OCI-LY3 (cell line): ENCODE results near the gene RTN4RL2.

Source experiments
- H2AFZ ChIP-seq: fragments of 200-600, 300-600 bp; shearing (Covaris generic); 2 replicates; pipeline ENCODE4 v1.6.0; 2014; ENCODE audit warnings: antibody characterized with exemption, low read depth, low read length
- H3K27ac ChIP-seq: fragments of 200-600, 300-600 bp; sonication (generic); 2 replicates; pipeline ENCODE4 v1.5.1; 2014; ENCODE audit warnings: mild to moderate bottlenecking, low read length, moderate library complexity, mixed read lengths
- H3K27me3 ChIP-seq: fragments of 200-600, 300-600 bp; sonication (generic); 2 replicates; pipeline ENCODE4 v1.6.1; 2014; ENCODE audit warnings: low read depth, low read length, mixed read lengths
- H3K36me3 ChIP-seq: fragments of 200-600, 300-600 bp; sonication (generic); replicated peaks from 2 replicates; pipeline ENCODE3; 2014; ENCODE audit warnings: low read depth, low read length, mixed read lengths
- H3K4me1 ChIP-seq: fragments of 300-600, 200-600 bp; sonication (generic); 2 replicates; pipeline ENCODE4 v1.6.1; 2014; ENCODE audit warnings: low read length, mixed read lengths
- H3K4me2 ChIP-seq: fragments of 200-600, 300-600 bp; sonication (generic); 2 replicates; pipeline ENCODE4 v1.6.1; 2014; ENCODE audit warnings: low read length, mixed read lengths
- H3K4me3 ChIP-seq: fragments of 300-600, 200-600 bp; sonication (generic); 2 replicates; pipeline ENCODE4 v1.5.1; 2014; ENCODE audit warnings: antibody characterized with exemption, mild to moderate bottlenecking, low read length, moderate library complexity
- H3K79me2 ChIP-seq: fragments of 300-600, 200-600 bp; shearing (Covaris generic); 2 replicates; pipeline ENCODE4 v1.6.1; 2014; ENCODE audit warnings: mild to moderate bottlenecking, low read length, mixed read lengths
- H3K9ac ChIP-seq: fragments of 300-600, 200-600 bp; shearing (Covaris generic); 2 replicates; pipeline ENCODE4 v1.6.0; 2014; ENCODE audit warnings: mild to moderate bottlenecking, low read length, moderate library complexity
- H3K9me3 ChIP-seq: fragments of 200-600, 300-600 bp; shearing (Covaris generic); 2 replicates; pipeline ENCODE4 v1.6.1; 2014; ENCODE audit warnings: low read length, mixed read lengths; ENCODE audit not compliant: insufficient read depth
- H4K20me1 ChIP-seq: fragments of 200-600, 300-600 bp; sonication (generic); 2 replicates; pipeline ENCODE4 v1.6.1; 2016; ENCODE audit warnings: low read length, mixed read lengths; ENCODE audit not compliant: insufficient read depth
- EZH2phosphoT487 ChIP-seq: fragments of 200-600 bp; shearing (Covaris generic); IDR thresholded peaks from 2 replicates; pipeline ENCODE4 v1.6.1; 2018; ENCODE audit warnings: antibody characterized with exemption, mixed run types, low read depth
- TF ChIP-seq, protein P1 (sequence below): fragments of 200-600, 300-600 bp; sonication (generic); IDR thresholded peaks from 2 replicates; pipeline ENCODE4 v1.5.1; 2014; ENCODE audit warnings: antibody characterized with exemption, low read length, low read depth

The RTN4RL2 gene

DNA sequence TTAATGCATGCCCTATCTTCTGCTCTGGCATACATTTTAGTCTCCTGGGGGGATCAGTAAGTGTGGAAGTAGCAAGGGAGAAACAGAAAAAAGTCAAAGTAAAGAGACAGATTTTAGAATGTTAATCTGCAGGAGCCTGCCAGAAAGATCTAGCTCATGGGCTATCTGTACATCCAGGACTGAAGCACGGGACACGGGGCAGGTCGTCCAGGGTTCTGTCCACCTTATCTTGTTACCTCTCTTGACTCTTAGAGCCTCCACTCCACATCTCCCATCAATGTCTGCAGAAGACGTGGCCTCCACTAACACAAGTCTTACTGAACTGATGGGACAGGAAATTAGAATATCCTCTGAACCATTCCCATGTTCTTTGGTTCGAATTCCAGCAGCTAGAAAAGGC lies 31.7 kb upstream of the RTN4RL2 start:
- peaks cover 47% of the 10 kb centered on the region for H3K4me1 ChIP-seq
- H3K9me3 ChIP-seq: no peaks in the 10 kb centered on the region
- TF ChIP-seq, protein P1, sequence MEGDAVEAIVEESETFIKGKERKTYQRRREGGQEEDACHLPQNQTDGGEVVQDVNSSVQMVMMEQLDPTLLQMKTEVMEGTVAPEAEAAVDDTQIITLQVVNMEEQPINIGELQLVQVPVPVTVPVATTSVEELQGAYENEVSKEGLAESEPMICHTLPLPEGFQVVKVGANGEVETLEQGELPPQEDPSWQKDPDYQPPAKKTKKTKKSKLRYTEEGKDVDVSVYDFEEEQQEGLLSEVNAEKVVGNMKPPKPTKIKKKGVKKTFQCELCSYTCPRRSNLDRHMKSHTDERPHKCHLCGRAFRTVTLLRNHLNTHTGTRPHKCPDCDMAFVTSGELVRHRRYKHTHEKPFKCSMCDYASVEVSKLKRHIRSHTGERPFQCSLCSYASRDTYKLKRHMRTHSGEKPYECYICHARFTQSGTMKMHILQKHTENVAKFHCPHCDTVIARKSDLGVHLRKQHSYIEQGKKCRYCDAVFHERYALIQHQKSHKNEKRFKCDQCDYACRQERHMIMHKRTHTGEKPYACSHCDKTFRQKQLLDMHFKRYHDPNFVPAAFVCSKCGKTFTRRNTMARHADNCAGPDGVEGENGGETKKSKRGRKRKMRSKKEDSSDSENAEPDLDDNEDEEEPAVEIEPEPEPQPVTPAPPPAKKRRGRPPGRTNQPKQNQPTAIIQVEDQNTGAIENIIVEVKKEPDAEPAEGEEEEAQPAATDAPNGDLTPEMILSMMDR: no peak
- no peak for TF ChIP-seq EZH2phosphoT487
- H3K9ac ChIP-seq: no peak overlapping the region
- no peak overlapping the region for H3K4me2 ChIP-seq
- H3K27me3 ChIP-seq: no peaks in the 10 kb centered on the region
- H3K79me2 ChIP-seq: peaks cover 30% of the 10 kb centered on the region
- peaks cover 8% of the 10 kb centered on the region; the same call in 1 of the 2 replicates for H4K20me1 ChIP-seq
- H3K36me3 ChIP-seq: peaks cover 26% of the 10 kb centered on the region
- no peak overlapping the region for H3K27ac ChIP-seq
- H2AFZ ChIP-seq: no peak overlapping the region
- H3K4me3 ChIP-seq: no peak overlapping the region

DNA sequence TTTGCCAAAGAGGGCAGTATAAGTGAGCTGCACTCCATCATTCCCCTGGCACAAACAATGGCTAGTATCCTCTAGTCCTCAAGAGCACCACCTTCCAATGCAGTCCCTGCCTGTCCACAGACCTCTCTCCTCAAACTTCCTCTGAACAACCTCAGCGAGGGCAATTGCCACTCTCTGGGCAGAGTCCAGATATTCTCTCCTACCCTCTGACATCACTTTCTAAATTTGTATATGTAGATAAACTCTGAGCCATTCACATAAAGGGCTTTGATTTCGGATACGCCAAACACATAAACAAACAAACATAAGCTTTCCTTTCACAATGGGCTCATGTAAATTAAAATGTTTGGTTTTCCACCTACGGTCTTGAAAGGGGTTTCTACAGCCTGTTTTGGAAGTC lies 30.4 kb upstream of the RTN4RL2 start:
- TF ChIP-seq, protein P1: no peak
- no peak for TF ChIP-seq EZH2phosphoT487
- Histone ChIP-seq H3K9ac (no peak overlapping the region), H3K36me3 (peaks cover 17% of the 10 kb centered on the region), H3K4me1 (peaks cover 38% of the 10 kb centered on the region), H4K20me1 (no peaks in the 10 kb centered on the region), H3K27ac (no peak overlapping the region), H3K27me3 (no peaks in the 10 kb centered on the region; the same call in 1 of the 2 replicates), H3K4me2 (no peak overlapping the region), H2AFZ (no peak overlapping the region), H3K79me2 (peaks cover 20% of the 10 kb centered on the region), H3K9me3 (no peaks in the 10 kb centered on the region), H3K4me3 (no peak overlapping the region)

DNA sequence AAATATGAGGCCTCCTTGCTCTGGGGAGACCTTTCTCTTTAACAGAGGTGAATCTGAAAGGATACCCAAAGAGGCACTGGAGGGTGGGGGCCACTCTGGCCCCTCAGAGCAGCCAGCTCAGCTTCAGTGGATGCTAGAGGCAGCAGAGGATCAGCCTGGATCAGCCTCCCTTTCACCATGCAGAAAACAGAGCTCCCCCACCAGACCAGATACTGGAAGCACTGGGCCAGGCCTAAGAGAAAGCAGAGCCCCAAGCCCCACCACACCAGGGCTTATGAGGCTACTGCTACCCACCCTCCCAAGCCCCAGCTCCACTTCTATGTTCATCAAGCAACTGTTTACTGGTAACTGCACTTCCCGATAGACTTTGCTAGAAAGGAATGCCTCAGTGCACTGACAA lies 29.4 kb upstream of the RTN4RL2 start:
- H3K27ac ChIP-seq: no peak overlapping the region
- peaks cover 28% of the 10 kb centered on the region for H3K4me1 ChIP-seq
- no peak overlapping the region for H3K4me2 ChIP-seq
- no peak overlapping the region for H3K9ac ChIP-seq
- no peak overlapping the region for H2AFZ ChIP-seq
- peaks cover under 1% of the 10 kb centered on the region; the same call in 1 of the 2 replicates for H3K27me3 ChIP-seq
- TF ChIP-seq EZH2phosphoT487: no peak
- TF ChIP-seq, protein P1: no peak
- H4K20me1 ChIP-seq: no peaks in the 10 kb centered on the region
- peaks cover 10% of the 10 kb centered on the region for H3K79me2 ChIP-seq
- peaks cover 7% of the 10 kb centered on the region for H3K36me3 ChIP-seq
- no peak overlapping the region for H3K4me3 ChIP-seq
- H3K9me3 ChIP-seq: no peaks in the 10 kb centered on the region

DNA sequence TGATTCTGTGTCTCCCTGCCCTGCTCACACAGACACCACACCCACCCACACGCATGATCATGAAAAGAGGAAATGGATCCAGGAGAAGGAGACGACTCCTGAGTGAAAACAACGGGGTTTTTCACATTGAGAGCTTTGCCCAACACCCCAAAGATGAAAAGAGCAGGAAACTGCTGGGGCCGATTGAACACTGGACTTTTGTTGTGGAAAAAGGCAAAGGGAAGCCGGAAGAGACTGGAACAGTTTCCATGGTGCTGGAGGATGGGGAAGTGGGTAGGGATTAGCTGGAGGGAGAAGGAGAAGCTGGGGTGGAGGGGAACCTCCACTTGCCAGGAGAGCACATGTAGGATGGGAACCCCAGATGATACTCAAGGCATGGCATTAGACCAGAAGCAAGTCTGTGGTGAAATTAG lies 28.2 kb upstream of the RTN4RL2 start:
- H2AFZ ChIP-seq: no peak overlapping the region
- no peak overlapping the region for H3K9ac ChIP-seq
- H3K9me3 ChIP-seq: no peaks in the 10 kb centered on the region
- H3K27ac ChIP-seq: no peak overlapping the region
- H3K79me2 ChIP-seq: no peaks in the 10 kb centered on the region
- no peaks in the 10 kb centered on the region for H4K20me1 ChIP-seq
- H3K4me3 ChIP-seq: no peak overlapping the region
- TF ChIP-seq EZH2phosphoT487: no peak
- TF ChIP-seq, protein P1: no peak
- no peak overlapping the region for H3K4me2 ChIP-seq
- peaks cover 22% of the 10 kb centered on the region for H3K4me1 ChIP-seq
- peaks cover 3% of the 10 kb centered on the region; the same call in 1 of the 2 replicates for H3K27me3 ChIP-seq
- H3K36me3 ChIP-seq: no peaks in the 10 kb centered on the region
